Measurements from ENCODE around the gene MTIF2. TPM values are rescaled to one million over a fixed set of nuclear protein-coding genes. Genes with fewer than 3 reads are reported as not detected.

Gene MTIF2
- total and polyA plus RNA-seq, 9 of the 15 experiments (the other 6 are each of a cell fraction or from before 2014, with no cell fraction given) = 58.7 to 143 (median 105) TPM

DNA sequence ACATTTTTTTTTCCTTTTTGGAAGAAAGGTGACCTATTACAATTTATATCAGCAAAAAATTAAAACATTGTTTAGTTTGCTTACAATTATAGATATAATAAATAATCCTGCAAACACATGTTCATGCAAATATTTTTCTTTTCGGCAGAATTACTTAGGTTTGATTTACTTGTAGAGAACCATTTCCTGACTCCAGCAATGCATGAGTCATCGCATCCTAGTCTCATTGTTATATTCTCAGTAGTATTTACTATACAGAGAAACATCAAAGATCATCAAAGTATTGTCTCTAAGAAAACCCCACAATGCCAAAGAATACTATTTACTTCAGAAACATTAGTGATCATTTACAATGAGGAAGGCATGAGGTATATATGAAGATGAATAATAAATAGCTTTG is 40.4 kb upstream of the MTIF2 start:
- H3K9me3 ChIP-seq (replicated peaks; ENCODE audit: control insufficient read depth, insufficient read depth, low read depth, low read length) = no peaks in the 10 kb centered on the region
- no peak for FAIRE-seq
- in situ Hi-C loops (cut with MboI) (no loop called here), intact Hi-C loops (cut with micrococcal nuclease) (no loop called here)
- H3K4me1 ChIP-seq (replicated peaks in 1 of 2; ENCODE audit: control insufficient read depth in 2 of 2, insufficient read depth in 2 of 2, low read length in 2 of 2) = no peaks in the 10 kb centered on the region
- no peaks in the 10 kb centered on the region for H3K27me3 ChIP-seq (ENCODE audit: control insufficient read depth in 2 of 2, insufficient read depth in 2 of 2, low read length in 2 of 2)
- CTCF ChIA-PET (ENCODE audit: low intra/inter-chr PET ratio) = no interaction called here
- TF ChIP-seq MTA3 (IDR thresholded peaks at IDR 0.05; ENCODE audit: borderline replicate concordance) (no peak), ZBTB8A (IDR thresholded peaks at IDR 0.05; ENCODE audit: partially characterized antibody) (no peak)
- TF ChIP-seq, protein P1, sequence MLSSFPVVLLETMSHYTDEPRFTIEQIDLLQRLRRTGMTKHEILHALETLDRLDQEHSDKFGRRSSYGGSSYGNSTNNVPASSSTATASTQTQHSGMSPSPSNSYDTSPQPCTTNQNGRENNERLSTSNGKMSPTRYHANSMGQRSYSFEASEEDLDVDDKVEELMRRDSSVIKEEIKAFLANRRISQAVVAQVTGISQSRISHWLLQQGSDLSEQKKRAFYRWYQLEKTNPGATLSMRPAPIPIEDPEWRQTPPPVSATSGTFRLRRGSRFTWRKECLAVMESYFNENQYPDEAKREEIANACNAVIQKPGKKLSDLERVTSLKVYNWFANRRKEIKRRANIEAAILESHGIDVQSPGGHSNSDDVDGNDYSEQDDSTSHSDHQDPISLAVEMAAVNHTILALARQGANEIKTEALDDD (IDR thresholded peaks at IDR 0.05) = no peak
- TF ChIP-seq, protein P2, sequence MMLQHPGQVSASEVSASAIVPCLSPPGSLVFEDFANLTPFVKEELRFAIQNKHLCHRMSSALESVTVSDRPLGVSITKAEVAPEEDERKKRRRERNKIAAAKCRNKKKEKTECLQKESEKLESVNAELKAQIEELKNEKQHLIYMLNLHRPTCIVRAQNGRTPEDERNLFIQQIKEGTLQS (IDR thresholded peaks at IDR 0.05) = peak; percentile 46; the same call in 1 of the 2 replicates
- TF ChIP-seq, protein P2 (CRISPR knock-in tag; conservative IDR thresholded peaks at IDR 0.05) = no peak
- no TSS peak for BruUV-seq (replicated peaks)
- WGBS (ENCODE audit: insufficient coverage, low coverage, missing lambda C conversion rate) = 95% methylated on average over 2 of the region's 2 CpGs
- no peak for ATAC-seq
- H3K4me3 ChIP-seq = no peak overlapping the region
- H3K27ac ChIP-seq (ENCODE audit: extremely low read depth, low read depth, low read length) = no peak overlapping the region
- no peak overlapping the region for H2AFZ ChIP-seq (ENCODE audit: low read depth, low read length)
- no peaks in the 10 kb centered on the region for H3K9me1 ChIP-seq (ENCODE audit: control insufficient read depth, insufficient read depth, low read length)
- H3K79me2 ChIP-seq (ENCODE audit: control insufficient read depth, insufficient read depth, low read length) = no peaks in the 10 kb centered on the region
- H3K9ac ChIP-seq (ENCODE audit: insufficient read depth in 1 of 2, low read depth in 2 of 2, low read length in 2 of 2) = no peak overlapping the region
- no peak for DNase-seq (ENCODE audit: extremely low read depth in 1 of 4, low spot score in 3 of 4)
- POLR2A ChIA-PET = no interaction called here
- no peak overlapping the region for H3K4me2 ChIP-seq (ENCODE audit: insufficient read depth, low read length)
- peaks cover 76% of the 10 kb centered on the region for H3K36me3 ChIP-seq (ENCODE audit: control insufficient read depth, insufficient read depth, low read length)
- no peaks in the 10 kb centered on the region for H4K20me1 ChIP-seq (replicated peaks; ENCODE audit: control insufficient read depth, insufficient read depth, low read length)
